ENCODE results near the gene ABCA5.

ABCA5 gene

DNA sequence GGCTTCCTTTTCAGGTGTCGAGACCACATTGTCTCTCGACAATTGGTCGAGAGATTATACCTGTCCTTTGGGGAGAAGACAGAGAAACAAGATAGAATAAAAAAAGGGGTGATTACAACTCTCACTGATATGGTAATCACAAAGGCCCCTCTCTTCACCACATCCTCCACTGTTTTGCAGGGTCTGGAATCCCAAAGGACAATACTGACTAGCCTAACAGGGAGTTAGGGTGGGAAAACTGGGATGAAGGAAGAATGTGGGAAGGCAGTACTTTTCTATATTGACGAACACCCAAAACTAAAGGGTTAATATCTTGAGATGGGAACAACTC lies 6.1 kb downstream of the ABCA5 start:
- TF ChIP-seq, protein P1, sequence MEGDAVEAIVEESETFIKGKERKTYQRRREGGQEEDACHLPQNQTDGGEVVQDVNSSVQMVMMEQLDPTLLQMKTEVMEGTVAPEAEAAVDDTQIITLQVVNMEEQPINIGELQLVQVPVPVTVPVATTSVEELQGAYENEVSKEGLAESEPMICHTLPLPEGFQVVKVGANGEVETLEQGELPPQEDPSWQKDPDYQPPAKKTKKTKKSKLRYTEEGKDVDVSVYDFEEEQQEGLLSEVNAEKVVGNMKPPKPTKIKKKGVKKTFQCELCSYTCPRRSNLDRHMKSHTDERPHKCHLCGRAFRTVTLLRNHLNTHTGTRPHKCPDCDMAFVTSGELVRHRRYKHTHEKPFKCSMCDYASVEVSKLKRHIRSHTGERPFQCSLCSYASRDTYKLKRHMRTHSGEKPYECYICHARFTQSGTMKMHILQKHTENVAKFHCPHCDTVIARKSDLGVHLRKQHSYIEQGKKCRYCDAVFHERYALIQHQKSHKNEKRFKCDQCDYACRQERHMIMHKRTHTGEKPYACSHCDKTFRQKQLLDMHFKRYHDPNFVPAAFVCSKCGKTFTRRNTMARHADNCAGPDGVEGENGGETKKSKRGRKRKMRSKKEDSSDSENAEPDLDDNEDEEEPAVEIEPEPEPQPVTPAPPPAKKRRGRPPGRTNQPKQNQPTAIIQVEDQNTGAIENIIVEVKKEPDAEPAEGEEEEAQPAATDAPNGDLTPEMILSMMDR (IDR thresholded peaks at IDR 0.05; ENCODE audit: low read depth, low read length, missing control alignments) = no peak
- H3K4me3 ChIP-seq (ENCODE audit: low read depth, low read length) = no peak overlapping the region

DNA sequence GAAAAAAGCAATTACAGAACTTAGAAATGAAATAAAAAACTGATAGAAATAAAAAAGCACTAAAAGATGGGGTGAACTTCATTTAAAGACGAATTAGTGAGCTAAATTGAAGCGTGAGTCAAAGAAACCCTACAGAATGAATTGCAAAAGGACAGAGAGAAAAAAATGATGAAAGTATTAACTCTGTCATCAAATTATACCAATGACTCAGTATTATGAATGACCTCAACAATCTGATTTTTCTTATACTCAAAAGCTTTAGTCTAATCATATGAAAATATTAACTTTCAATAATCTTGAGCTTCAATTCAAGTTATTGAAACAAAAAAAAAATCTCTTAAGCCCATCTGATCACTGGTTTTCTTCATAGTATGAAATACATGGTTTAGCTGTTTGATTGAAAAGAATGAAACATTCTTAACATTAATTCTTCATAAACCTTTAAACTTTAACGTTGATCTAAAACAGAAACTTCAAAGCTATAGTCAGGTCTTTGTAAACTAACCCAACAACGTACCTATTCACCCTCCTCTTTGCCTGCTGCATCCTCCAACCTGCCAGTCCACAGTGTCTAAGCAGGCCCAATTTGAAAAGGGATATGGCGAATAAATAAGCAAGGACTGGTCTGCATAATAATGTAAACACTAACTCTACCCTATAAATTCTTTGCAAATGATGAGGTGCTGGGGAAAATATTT lies 6.6 kb downstream of the ABCA5 start:
- DNase-seq (ENCODE audit: low read depth) = no peak
- no peak overlapping the region for H3K4me3 ChIP-seq (ENCODE audit: low read depth, low read length)
- in situ Hi-C loops (cut with HindIII; ENCODE audit: low sequenced_read_pairs) = no loop called here
- TF ChIP-seq, protein P1 (IDR thresholded peaks at IDR 0.05; ENCODE audit: low read depth, low read length, missing control alignments) = no peak

More for the DNA sequence above, 6.1 kb downstream of the ABCA5 start:
- no peak for DNase-seq (ENCODE audit: low read depth)
- in situ Hi-C loops (cut with HindIII; ENCODE audit: low sequenced_read_pairs) = no loop called here

DNA sequence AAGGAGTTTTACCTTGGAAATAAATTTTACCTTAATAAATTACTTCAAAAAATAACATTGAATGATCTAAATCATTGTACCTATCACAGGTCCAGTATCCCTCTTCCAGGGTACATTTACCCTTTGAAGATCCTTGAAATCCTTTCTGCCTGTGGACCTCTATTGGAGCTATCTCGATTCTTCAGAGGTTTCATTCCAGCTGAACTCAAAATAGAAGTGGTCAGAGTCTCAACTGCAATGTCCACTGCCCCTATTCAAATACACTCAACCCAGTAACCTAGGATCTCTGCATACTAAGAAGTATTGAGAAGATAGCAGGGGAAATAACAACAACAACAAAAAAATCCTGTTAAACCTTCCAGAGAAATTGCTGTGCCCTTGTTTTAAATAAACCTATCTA lies 9.3 kb downstream of the ABCA5 start:
- TF ChIP-seq, protein P1 (IDR thresholded peaks at IDR 0.05; ENCODE audit: low read depth, low read length, missing control alignments) = no peak
- H3K4me3 ChIP-seq (ENCODE audit: low read depth, low read length) = no peak overlapping the region
- DNase-seq (ENCODE audit: low read depth) = no peak
- in situ Hi-C loops (cut with HindIII; ENCODE audit: low sequenced_read_pairs) = no loop called here

DNA sequence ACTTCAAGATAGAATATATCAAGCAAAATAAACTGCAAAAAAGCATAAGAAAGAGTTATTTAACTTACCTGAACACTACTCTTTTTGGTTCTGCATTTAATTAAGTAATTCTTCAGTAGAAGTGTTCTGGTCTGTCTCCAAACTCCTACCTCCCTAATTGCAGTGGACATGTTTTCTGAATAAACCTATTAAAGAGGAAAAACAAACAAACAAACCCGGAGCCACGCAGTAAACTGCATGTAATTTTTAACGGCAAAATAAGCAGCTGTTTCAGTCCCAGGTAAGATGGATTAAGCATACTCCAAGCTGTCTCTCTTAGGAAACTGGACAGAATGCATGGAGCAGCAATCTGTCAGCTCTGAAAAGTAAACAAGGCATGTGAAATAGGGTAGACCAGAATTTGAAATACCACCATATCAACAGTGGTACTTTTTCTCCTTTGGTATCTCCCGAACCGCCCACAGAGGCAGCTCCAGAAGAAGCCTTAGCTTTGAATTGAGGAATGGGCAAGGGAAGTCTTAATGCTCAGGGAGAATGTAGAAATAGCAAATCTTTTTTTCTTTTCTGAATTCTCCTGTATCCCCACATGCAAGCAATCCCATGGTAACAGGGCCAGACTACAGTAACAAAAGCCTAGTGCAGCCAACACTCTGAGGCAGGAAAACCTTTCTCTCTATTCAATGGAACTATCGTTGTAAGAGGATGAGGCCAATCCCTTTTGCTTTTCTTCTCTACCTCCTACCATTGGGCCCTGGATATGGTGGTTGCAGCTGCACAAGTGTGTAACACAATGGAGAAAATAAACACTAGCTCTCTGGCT lies 12.5 kb downstream of the ABCA5 start:
- H3K4me3 ChIP-seq (ENCODE audit: low read depth, low read length) = no peak overlapping the region
- DNase-seq (ENCODE audit: low read depth) = no peak
- TF ChIP-seq, protein P1 (IDR thresholded peaks at IDR 0.05; ENCODE audit: low read depth, low read length, missing control alignments) = no peak
- in situ Hi-C loops (cut with HindIII; ENCODE audit: low sequenced_read_pairs) = no loop called here

DNA sequence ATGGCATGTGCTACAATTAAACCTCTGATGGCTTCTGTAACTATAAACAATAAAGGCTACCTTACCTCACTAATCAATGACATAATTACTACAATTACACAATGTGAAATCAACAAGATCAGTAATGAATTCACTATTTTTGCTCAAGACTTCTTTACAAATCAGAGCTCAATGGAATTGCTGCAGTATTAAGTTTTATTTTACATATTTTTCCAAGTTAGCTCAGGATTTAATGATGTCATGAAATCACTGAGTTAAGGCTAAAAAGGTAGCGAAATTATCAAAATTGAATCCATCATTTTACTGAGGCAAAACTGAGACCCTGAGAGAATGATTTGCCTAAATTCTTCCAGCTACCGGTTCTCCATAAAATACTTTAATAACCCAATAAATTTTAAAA lies 21.8 kb downstream of the ABCA5 start:
- in situ Hi-C loops (cut with HindIII; ENCODE audit: low sequenced_read_pairs) = no loop called here
- H3K4me3 ChIP-seq (ENCODE audit: low read depth, low read length) = no peak overlapping the region
- TF ChIP-seq, protein P1 (IDR thresholded peaks at IDR 0.05; ENCODE audit: low read depth, low read length, missing control alignments) = no peak
- DNase-seq (ENCODE audit: low read depth) = no peak

DNA sequence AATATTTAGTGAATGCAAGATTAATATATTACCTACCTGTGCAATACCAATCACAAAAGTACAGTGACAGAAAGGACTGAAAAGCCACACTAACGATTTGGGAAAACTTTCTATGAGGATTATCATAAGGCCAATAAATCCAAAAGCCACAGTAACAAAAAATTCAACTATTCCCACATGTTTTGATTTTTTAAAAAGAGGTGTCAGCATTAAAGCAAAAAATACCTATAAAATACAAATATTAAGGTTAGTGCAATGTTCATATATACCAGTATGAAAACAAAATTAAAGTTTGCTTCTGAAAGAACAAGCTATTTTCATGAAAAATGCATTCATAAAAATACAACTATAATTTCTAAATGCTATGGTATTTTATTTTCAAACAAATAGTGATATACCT lies 24.3 kb downstream of the ABCA5 start:
- DNase-seq (ENCODE audit: low read depth) = no peak
- TF ChIP-seq, protein P1 (IDR thresholded peaks at IDR 0.05; ENCODE audit: low read depth, low read length, missing control alignments) = no peak
- in situ Hi-C loops (cut with HindIII; ENCODE audit: low sequenced_read_pairs) = no loop called here
- no peak overlapping the region for H3K4me3 ChIP-seq (ENCODE audit: low read depth, low read length)

Measured in astrocyte of the cerebellum (primary cell).